GM13977 (cell line): ENCODE results near the gene VPS26C.

Experiments
- DNase-seq: peaks from one replicate; pipeline ENCODE4 v3.0.0; 2012; ENCODE audit warnings: low spot score
- CTCF ChIP-seq: IDR thresholded peaks from 2 replicates; pipeline ENCODE4 v1.5.1; 2012; ENCODE audit warnings: mild to moderate bottlenecking, control low read depth; ENCODE audit not compliant: insufficient read depth; ENCODE audit errors: extremely low read depth, missing control alignments
- in situ Hi-C: fragments of 300-500 bp; cut with MboI; formaldehyde crosslinking; loops from one replicate; pipeline ENCODE4 v1.12.0; 2022; ENCODE audit warnings: low sequenced_read_pairs, low pct_unique_long_range_greater_than_20kb, mixed read lengths, inconsistent platforms; ENCODE audit not compliant: unreplicated experiment

VPS26C gene

GRCh38 chr21:37272897-37273296 lies 5.8 kb upstream of the VPS26C start:
- in situ Hi-C loops, result no loop called here
- no peak for DNase-seq
- TF ChIP-seq CTCF, result no peak

GRCh38 chr21:37270576-37271365 lies 3.6 kb upstream of the VPS26C start:
- DNase-seq, result no peak
- in situ Hi-C loops, result no loop called here
- no peak for TF ChIP-seq CTCF

GRCh38 chr21:37269481-37269880 lies 2.3 kb upstream of the VPS26C start:
- in situ Hi-C loops, result no loop called here
- DNase-seq, result no peak
- TF ChIP-seq CTCF, result no peak

- no peak for TF ChIP-seq CTCF
- no peak for DNase-seq
- in situ Hi-C loops, result no loop called here
Measured at GRCh38 chr21:37268186-37268503, 1.0 kb upstream of the VPS26C start.

- TF ChIP-seq CTCF, result no peak
- DNase-seq, result no peak
- in situ Hi-C loops, result no loop called here
Measured at GRCh38 chr21:37266515-37267221, 466 bp downstream of the VPS26C start.

GRCh38 chr21:37264808-37265207 lies 2.3 kb downstream of the VPS26C start:
- TF ChIP-seq CTCF, result no peak
- in situ Hi-C loops, result no loop called here
- DNase-seq, result no peak
